Activated CD8-positive, alpha-beta memory T cell treated with anti-CD3 and anti-CD28 coated beads, Interleukin-2, amount 50 U/mL, for 24 hours (primary cell): ENCODE measurements around the gene ZKSCAN8.

Experiments
- DNase-seq: peaks from one replicate; pipeline ENCODE4 v3.0.0-alpha.2; 2020; ENCODE audit errors: extremely low read depth

The ZKSCAN8 gene

GRCh38 chr6:28206527-28206926, 64.8 kb downstream of the ZKSCAN8 start:
- DNase-seq: no peak

GRCh38 chr6:28206928-28207509, 65.3 kb downstream of the ZKSCAN8 start:
- no peak for DNase-seq

GRCh38 chr6:28207510-28208110, 65.9 kb downstream of the ZKSCAN8 start:
- DNase-seq: no peak

GRCh38 chr6:28208111-28208659, 66.5 kb downstream of the ZKSCAN8 start:
- no peak for DNase-seq
